Vein endothelial cell (primary cell): ENCODE measurements around the gene RPA4. TPM values are rescaled to one million over a fixed set of nuclear protein-coding genes. Genes with fewer than 3 reads are reported as not detected.

ENCODE experiments used
- total RNA-seq: library from RNA; depleted of rRNA; stranded (reverse); fragments of >200 nt; gene quantifications from 2 replicates; pipeline ENCODE4 v1.2.3, GENCODE V29; 2012

Gene RPA4, protein sequence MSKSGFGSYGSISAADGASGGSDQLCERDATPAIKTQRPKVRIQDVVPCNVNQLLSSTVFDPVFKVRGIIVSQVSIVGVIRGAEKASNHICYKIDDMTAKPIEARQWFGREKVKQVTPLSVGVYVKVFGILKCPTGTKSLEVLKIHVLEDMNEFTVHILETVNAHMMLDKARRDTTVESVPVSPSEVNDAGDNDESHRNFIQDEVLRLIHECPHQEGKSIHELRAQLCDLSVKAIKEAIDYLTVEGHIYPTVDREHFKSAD
- 2.9 and 4.5 TPM in 2 replicates for total RNA-seq

DNA sequence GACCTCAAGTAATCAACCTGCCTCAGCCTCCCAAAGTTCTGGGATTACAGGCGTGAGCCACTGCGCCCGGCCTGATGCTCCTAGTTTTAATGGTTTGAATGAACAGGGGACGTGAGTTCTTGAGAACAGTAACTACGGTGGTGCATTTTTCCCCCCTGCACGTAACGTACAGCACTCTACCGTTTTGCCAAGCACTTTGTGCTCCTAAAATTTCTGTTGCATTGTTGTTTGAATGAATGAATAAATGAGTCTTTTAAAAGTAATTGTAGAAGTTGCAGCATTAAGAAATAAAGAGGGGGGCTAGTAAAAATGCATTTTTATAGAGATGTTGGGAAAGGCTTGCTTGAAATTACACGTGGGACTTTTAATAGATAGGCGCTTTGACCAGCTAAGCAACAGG, at the start of gene RPA4:
Gene RPA4 (plus strand): TSS at position 301 of the 400 bp plus-strand sequence. CDS start 403 bp downstream, outside the sequence.

Other genes starting within 250 kb of the RPA4 start
- 49.0 and 73.7 TPM in 2 replicates for gene DIAPH2, start 199.1 kb upstream of the RPA4 start, total RNA-seq